ENCODE measurements around the gene ENTR1.

The ENTR1 gene

GRCh38 chr9:136352682-136353081 lies 57.7 kb downstream of the ENTR1 start:
- Mint-ChIP-seq H3K4me1 (ENCODE audit: low read depth) (no peaks in the 10 kb centered on the region), H3K9me3 (no peaks in the 10 kb centered on the region), H3K27me3 (ENCODE audit: low read depth) (no peaks in the 10 kb centered on the region), H3K4me3 (no peak overlapping the region), H3K36me3 (ENCODE audit: low read depth) (no peaks in the 10 kb centered on the region), H3K27ac (no peak overlapping the region)

Measured in T-helper 1 cell treated with Interleukin-12 subunit alpha and Interleukin-12 subunit beta and Interleukin-4 antibody, amounts not matched to agents 30 μg/mL and 1 μg/mL, for 36 hours (primary cell).